ENCODE measurements around the gene GNG4. TPM values are rescaled to one million over a fixed set of nuclear protein-coding genes. Genes with fewer than 3 reads are reported as not detected.

GNG4 gene
- total RNA-seq, 1 donor: under 0.01 TPM

DNA sequence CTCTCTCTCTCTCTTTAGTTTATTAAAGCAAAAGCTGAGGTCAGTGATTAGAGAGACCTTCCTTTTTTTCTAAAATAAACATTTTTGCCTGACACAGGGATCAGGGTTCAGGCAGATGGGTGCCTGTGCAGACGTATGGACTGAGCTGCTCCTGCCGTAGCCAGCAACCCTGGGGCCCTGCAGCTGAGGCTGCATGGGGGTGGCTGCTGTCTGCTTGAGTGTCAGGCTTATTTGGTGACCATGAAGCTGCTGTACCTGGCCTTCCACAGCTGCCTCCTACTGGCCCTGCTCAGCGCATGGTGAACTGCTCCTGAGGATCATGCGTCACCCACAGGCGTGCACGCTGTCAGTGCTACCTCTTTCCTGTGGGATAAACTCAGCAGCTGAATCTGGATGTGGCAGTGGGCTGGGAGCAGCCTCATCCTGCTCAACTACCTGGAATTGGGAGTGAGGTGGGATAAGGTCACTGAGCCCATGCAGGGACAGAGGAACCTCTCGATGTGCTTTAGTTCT lies 35.1 kb downstream of the GNG4 start:
- Histone ChIP-seq H3K4me2 (ENCODE audit: insufficient read depth, low read length) (no peak overlapping the region), H3K9me3 (ENCODE audit: low read depth, low read length) (no peaks in the 10 kb centered on the region), H3K4me1 (ENCODE audit: insufficient read depth, low read length) (peaks cover 4% of the 10 kb centered on the region), H3K4me3 (ENCODE audit: insufficient read depth, low read length) (no peak overlapping the region), H2AFZ (ENCODE audit: low read length) (no peak overlapping the region), H4K20me1 (ENCODE audit: insufficient read depth, low read length) (no peaks in the 10 kb centered on the region), H3K36me3 (ENCODE audit: insufficient read depth, low read length) (no peaks in the 10 kb centered on the region), H3K27me3 (ENCODE audit: insufficient read depth, low read length) (no peaks in the 10 kb centered on the region), H3K79me2 (ENCODE audit: insufficient read depth, low read length) (no peaks in the 10 kb centered on the region), H3K27ac (ENCODE audit: low read depth, low read length) (no peak overlapping the region)
- no peak for DNase-seq (ENCODE audit: insufficient read length, low spot score, missing footprints)
- TF ChIP-seq, protein P1, sequence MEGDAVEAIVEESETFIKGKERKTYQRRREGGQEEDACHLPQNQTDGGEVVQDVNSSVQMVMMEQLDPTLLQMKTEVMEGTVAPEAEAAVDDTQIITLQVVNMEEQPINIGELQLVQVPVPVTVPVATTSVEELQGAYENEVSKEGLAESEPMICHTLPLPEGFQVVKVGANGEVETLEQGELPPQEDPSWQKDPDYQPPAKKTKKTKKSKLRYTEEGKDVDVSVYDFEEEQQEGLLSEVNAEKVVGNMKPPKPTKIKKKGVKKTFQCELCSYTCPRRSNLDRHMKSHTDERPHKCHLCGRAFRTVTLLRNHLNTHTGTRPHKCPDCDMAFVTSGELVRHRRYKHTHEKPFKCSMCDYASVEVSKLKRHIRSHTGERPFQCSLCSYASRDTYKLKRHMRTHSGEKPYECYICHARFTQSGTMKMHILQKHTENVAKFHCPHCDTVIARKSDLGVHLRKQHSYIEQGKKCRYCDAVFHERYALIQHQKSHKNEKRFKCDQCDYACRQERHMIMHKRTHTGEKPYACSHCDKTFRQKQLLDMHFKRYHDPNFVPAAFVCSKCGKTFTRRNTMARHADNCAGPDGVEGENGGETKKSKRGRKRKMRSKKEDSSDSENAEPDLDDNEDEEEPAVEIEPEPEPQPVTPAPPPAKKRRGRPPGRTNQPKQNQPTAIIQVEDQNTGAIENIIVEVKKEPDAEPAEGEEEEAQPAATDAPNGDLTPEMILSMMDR (IDR thresholded peaks at IDR 0.05; ENCODE audit: extremely low read depth, low read depth, low read length): no peak

DNA sequence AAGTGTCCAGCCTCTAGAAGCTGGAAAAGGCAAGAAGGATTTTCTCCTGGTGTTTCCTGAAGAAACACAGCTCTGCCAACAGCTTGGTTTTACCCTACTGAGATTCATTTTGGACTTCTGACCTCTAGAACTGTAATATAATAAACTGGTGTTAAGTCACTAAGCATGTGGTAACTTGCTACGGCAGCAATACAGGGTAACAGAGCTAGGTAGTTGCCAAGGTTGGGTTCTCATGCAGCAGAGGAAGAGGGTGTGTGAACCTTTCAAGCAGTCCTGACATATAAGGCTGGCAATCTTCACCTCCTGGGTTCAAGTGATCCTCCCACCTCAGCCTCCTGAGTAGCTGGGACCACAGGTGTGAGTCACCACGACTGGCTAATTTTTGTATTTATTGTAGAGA lies 36.0 kb downstream of the GNG4 start:
- H3K36me3 ChIP-seq (ENCODE audit: insufficient read depth, low read length): no peaks in the 10 kb centered on the region
- no peaks in the 10 kb centered on the region for H4K20me1 ChIP-seq (ENCODE audit: insufficient read depth, low read length)
- no peak overlapping the region for H3K4me2 ChIP-seq (ENCODE audit: insufficient read depth, low read length)
- no peak overlapping the region for H2AFZ ChIP-seq (ENCODE audit: low read length)
- H3K27me3 ChIP-seq (ENCODE audit: insufficient read depth, low read length): no peaks in the 10 kb centered on the region
- peaks cover 4% of the 10 kb centered on the region for H3K4me1 ChIP-seq (ENCODE audit: insufficient read depth, low read length)
- no peak overlapping the region for H3K27ac ChIP-seq (ENCODE audit: low read depth, low read length)
- no peaks in the 10 kb centered on the region for H3K79me2 ChIP-seq (ENCODE audit: insufficient read depth, low read length)
- no peaks in the 10 kb centered on the region for H3K9me3 ChIP-seq (ENCODE audit: low read depth, low read length)
- no peak overlapping the region for H3K4me3 ChIP-seq (ENCODE audit: insufficient read depth, low read length)
- TF ChIP-seq, protein P1 (IDR thresholded peaks at IDR 0.05; ENCODE audit: extremely low read depth, low read depth, low read length): no peak
- DNase-seq (ENCODE audit: insufficient read length, low spot score, missing footprints): no peak

GRCh38 chr1:235612761-235613160 lies 36.8 kb downstream of the GNG4 start:
- Histone ChIP-seq H3K4me3 (ENCODE audit: insufficient read depth, low read length) (no peak overlapping the region), H3K4me2 (ENCODE audit: insufficient read depth, low read length) (no peak overlapping the region), H3K27me3 (ENCODE audit: insufficient read depth, low read length) (no peaks in the 10 kb centered on the region), H3K4me1 (ENCODE audit: insufficient read depth, low read length) (no peaks in the 10 kb centered on the region), H3K27ac (ENCODE audit: low read depth, low read length) (no peak overlapping the region), H4K20me1 (ENCODE audit: insufficient read depth, low read length) (no peaks in the 10 kb centered on the region), H2AFZ (ENCODE audit: low read length) (no peak overlapping the region), H3K79me2 (ENCODE audit: insufficient read depth, low read length) (no peaks in the 10 kb centered on the region), H3K36me3 (ENCODE audit: insufficient read depth, low read length) (no peaks in the 10 kb centered on the region), H3K9me3 (ENCODE audit: low read depth, low read length) (no peaks in the 10 kb centered on the region)
- no peak for DNase-seq (ENCODE audit: insufficient read length, low spot score, missing footprints)
- TF ChIP-seq, protein P1 (IDR thresholded peaks at IDR 0.05; ENCODE audit: extremely low read depth, low read depth, low read length): no peak

- Histone ChIP-seq H3K4me3 (ENCODE audit: insufficient read depth, low read length) (no peak overlapping the region), H4K20me1 (ENCODE audit: insufficient read depth, low read length) (no peaks in the 10 kb centered on the region), H3K27me3 (ENCODE audit: insufficient read depth, low read length) (no peaks in the 10 kb centered on the region), H3K27ac (ENCODE audit: low read depth, low read length) (no peak overlapping the region), H3K9me3 (ENCODE audit: low read depth, low read length) (no peaks in the 10 kb centered on the region), H3K4me2 (ENCODE audit: insufficient read depth, low read length) (no peak overlapping the region), H2AFZ (ENCODE audit: low read length) (no peak overlapping the region), H3K79me2 (ENCODE audit: insufficient read depth, low read length) (no peaks in the 10 kb centered on the region), H3K36me3 (ENCODE audit: insufficient read depth, low read length) (no peaks in the 10 kb centered on the region), H3K4me1 (ENCODE audit: insufficient read depth, low read length) (no peaks in the 10 kb centered on the region)
- no peak for DNase-seq (ENCODE audit: insufficient read length, low spot score, missing footprints)
- TF ChIP-seq, protein P1 (IDR thresholded peaks at IDR 0.05; ENCODE audit: extremely low read depth, low read depth, low read length): no peak
Observed at GRCh38 chr1:235610157-235610556, 39.4 kb downstream of the GNG4 start.

Measured in osteoblast (primary cell).